ENCODE data around the gene HTATIP2. TPM values are rescaled to one million over a fixed set of nuclear protein-coding genes. Genes with fewer than 3 reads are reported as not detected.
"Not testable (repeated sequence)": the region's sequence is repeated elsewhere in the genome, so short reads cannot be mapped to it uniquely, and the experiment has no call there.

Gene HTATIP2
- total RNA-seq, 1 donor from 2014 or later, result 25.4 TPM

DNA sequence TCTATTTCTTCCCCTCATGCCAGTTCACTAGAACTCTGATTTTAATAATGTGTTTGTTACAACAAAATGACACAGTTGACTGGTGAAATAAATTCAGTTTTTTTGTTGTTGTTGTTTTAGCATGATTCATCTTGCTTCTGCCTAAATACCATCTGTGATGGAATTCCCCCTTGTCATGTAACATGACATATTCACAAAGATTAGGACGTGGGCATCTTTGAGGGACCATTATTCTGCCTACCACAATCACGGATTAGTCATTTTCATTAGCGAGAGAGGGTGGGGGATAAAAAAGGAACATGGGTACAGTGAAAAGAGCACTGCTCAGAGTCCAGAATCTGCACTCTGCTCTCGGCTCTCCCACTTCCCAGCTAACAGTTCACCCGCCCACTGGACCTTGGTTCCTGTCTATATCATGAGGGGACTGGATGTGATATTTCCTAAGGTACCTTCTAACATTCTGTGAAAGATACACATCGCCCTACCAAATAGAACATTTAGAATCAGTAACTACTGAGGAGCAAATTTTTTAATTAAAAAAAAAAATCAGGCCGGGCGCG, 11.3 kb downstream of the HTATIP2 start:
- TF ChIP-seq EZH2 (IDR thresholded peaks at IDR 0.05; ENCODE audit: insufficient read depth, low read length), result no peak
- TF ChIP-seq, protein P1, sequence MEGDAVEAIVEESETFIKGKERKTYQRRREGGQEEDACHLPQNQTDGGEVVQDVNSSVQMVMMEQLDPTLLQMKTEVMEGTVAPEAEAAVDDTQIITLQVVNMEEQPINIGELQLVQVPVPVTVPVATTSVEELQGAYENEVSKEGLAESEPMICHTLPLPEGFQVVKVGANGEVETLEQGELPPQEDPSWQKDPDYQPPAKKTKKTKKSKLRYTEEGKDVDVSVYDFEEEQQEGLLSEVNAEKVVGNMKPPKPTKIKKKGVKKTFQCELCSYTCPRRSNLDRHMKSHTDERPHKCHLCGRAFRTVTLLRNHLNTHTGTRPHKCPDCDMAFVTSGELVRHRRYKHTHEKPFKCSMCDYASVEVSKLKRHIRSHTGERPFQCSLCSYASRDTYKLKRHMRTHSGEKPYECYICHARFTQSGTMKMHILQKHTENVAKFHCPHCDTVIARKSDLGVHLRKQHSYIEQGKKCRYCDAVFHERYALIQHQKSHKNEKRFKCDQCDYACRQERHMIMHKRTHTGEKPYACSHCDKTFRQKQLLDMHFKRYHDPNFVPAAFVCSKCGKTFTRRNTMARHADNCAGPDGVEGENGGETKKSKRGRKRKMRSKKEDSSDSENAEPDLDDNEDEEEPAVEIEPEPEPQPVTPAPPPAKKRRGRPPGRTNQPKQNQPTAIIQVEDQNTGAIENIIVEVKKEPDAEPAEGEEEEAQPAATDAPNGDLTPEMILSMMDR (IDR thresholded peaks at IDR 0.05; ENCODE audit: insufficient read depth, low read depth, low read length), result no peak
- Histone ChIP-seq H3K4me3 (ENCODE audit: insufficient read depth, low read depth, low read length) (no peak overlapping the region), H3K79me2 (ENCODE audit: insufficient read depth, low read length) (no peaks in the 10 kb centered on the region), H3K9me3 (ENCODE audit: insufficient read depth, low read depth, low read length) (no peaks in the 10 kb centered on the region), H3K9ac (ENCODE audit: low read length) (no peak overlapping the region), H3K27ac (ENCODE audit: low read depth, low read length) (no peak overlapping the region), H3K27me3 (ENCODE audit: insufficient read depth, low read length) (no peaks in the 10 kb centered on the region), H3K36me3 (ENCODE audit: insufficient read depth, low read length) (no peaks in the 10 kb centered on the region), H4K20me1 (ENCODE audit: insufficient read depth, low read length) (no peaks in the 10 kb centered on the region), H3K4me2 (ENCODE audit: low read length) (no peak overlapping the region), H2AFZ (ENCODE audit: low read depth, low read length) (no peak overlapping the region), H3K4me1 (ENCODE audit: insufficient read depth, low read length) (no peaks in the 10 kb centered on the region)
- Mint-ChIP-seq H3K9me3 (ENCODE audit: unreplicated experiment) (no peaks in the 10 kb centered on the region), H3K4me1 (ENCODE audit: low read depth, unreplicated experiment) (peaks cover 2% of the 10 kb centered on the region), H3K4me3 (ENCODE audit: unreplicated experiment) (no peak overlapping the region), H3K27ac (ENCODE audit: unreplicated experiment) (no peak overlapping the region), H3K36me3 (ENCODE audit: low read depth, unreplicated experiment) (no peaks in the 10 kb centered on the region), H3K27me3 (ENCODE audit: low read depth, unreplicated experiment) (no peaks in the 10 kb centered on the region)
- no peak for DNase-seq (ENCODE audit: low read depth)
- FAIRE-seq, result no peak

DNA sequence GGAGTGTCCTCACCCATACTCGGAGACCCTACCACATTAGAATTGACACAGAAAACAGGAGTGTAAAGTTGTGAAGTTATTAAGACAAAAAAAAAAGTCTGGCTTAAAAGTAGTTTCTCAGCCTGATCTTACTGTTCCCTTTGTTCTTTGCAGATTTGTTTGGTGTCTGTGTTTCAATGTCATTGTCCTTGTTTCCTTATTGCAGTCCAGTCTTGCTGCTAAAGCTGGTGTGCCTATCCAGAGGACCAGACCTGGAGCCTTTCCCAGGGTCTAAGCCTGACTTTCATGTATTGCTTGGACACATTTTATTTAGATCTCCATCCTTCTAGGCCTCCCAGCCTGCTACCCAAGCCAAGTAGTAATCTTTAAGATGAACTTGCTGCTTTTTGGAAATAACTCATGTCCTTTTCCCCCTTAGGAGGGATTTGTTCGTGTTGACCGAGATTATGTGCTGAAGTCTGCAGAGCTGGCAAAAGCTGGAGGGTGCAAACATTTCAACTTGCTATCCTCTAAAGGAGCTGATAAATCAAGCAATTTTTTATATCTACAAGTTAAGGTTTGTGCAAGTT, 12.7 kb downstream of the HTATIP2 start:
- Histone ChIP-seq H3K9me3 (ENCODE audit: insufficient read depth, low read depth, low read length) (no peaks in the 10 kb centered on the region), H3K27me3 (ENCODE audit: insufficient read depth, low read length) (no peaks in the 10 kb centered on the region), H3K27ac (ENCODE audit: low read depth, low read length) (no peak overlapping the region), H2AFZ (ENCODE audit: low read depth, low read length) (no peak overlapping the region), H3K9ac (ENCODE audit: low read length) (no peak overlapping the region), H3K4me1 (ENCODE audit: insufficient read depth, low read length) (no peaks in the 10 kb centered on the region), H3K36me3 (ENCODE audit: insufficient read depth, low read length) (no peaks in the 10 kb centered on the region), H3K79me2 (ENCODE audit: insufficient read depth, low read length) (no peaks in the 10 kb centered on the region), H3K4me2 (ENCODE audit: low read length) (no peak overlapping the region), H4K20me1 (ENCODE audit: insufficient read depth, low read length) (no peaks in the 10 kb centered on the region), H3K4me3 (ENCODE audit: insufficient read depth, low read depth, low read length) (no peak overlapping the region)
- TF ChIP-seq EZH2 (IDR thresholded peaks at IDR 0.05; ENCODE audit: insufficient read depth, low read length), result no peak
- TF ChIP-seq, protein P1 (IDR thresholded peaks at IDR 0.05; ENCODE audit: insufficient read depth, low read depth, low read length), result no peak
- Mint-ChIP-seq H3K4me3 (ENCODE audit: unreplicated experiment) (no peak overlapping the region), H3K27ac (ENCODE audit: unreplicated experiment) (no peak overlapping the region), H3K4me1 (ENCODE audit: low read depth, unreplicated experiment) (peaks cover 2% of the 10 kb centered on the region), H3K27me3 (ENCODE audit: low read depth, unreplicated experiment) (no peaks in the 10 kb centered on the region), H3K9me3 (ENCODE audit: unreplicated experiment) (no peaks in the 10 kb centered on the region), H3K36me3 (ENCODE audit: low read depth, unreplicated experiment) (no peaks in the 10 kb centered on the region)
- DNase-seq (ENCODE audit: low read depth) (no peak), FAIRE-seq (no peak)

DNA sequence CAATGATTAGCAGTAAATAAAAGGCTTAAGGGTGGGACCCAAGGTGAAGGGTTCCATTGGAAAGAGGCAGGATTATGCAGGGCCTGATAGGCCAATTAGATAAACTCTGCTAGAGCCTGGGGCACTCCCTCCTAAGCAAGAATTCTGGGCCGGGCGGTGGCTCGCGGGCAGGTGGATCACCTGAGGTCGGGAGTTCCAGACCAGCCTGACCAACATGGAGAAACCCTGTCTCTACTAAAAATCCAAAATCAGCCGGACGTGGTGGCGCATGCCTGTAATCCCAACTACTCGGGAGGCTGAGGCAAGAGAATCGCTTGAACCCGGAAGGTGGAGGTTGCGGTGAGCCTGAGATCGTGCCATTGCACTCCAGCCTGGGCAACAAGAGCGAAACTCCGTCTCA, 22.5 kb downstream of the HTATIP2 start:
- H3K4me3 ChIP-seq (ENCODE audit: insufficient read depth, low read depth, low read length); DNase-seq (ENCODE audit: low read depth); H2AFZ ChIP-seq (ENCODE audit: low read depth, low read length); FAIRE-seq; H3K4me2 ChIP-seq (ENCODE audit: low read length); H3K4me1 Mint-ChIP-seq (ENCODE audit: low read depth, unreplicated experiment); H3K9me3 Mint-ChIP-seq (ENCODE audit: unreplicated experiment); H3K79me2 ChIP-seq (ENCODE audit: insufficient read depth, low read length); H3K36me3 Mint-ChIP-seq (ENCODE audit: low read depth, unreplicated experiment); H3K27ac ChIP-seq (ENCODE audit: low read depth, low read length); H3K9ac ChIP-seq (ENCODE audit: low read length); H3K36me3 ChIP-seq (ENCODE audit: insufficient read depth, low read length); H3K27ac Mint-ChIP-seq (ENCODE audit: unreplicated experiment); H3K27me3 Mint-ChIP-seq (ENCODE audit: low read depth, unreplicated experiment); H3K4me1 ChIP-seq (ENCODE audit: insufficient read depth, low read length); H4K20me1 ChIP-seq (ENCODE audit: insufficient read depth, low read length); H3K9me3 ChIP-seq (ENCODE audit: insufficient read depth, low read depth, low read length); H3K27me3 ChIP-seq (ENCODE audit: insufficient read depth, low read length): not testable (repeated sequence)
- peak overlapping the region; percentile 96 for H3K4me3 Mint-ChIP-seq (ENCODE audit: unreplicated experiment)

Measured in astrocyte (in vitro differentiated cells and primary cell).